ENCODE data around the gene PTPRD.

Gene PTPRD

GRCh38 chr9:10112798-10113197 lies 500.0 kb downstream of the PTPRD start:
- no peak overlapping the region for H3K9ac ChIP-seq (ENCODE audit: low read depth, low read length, poor library complexity, severe bottlenecking)
- no peaks in the 10 kb centered on the region for H3K27me3 ChIP-seq (ENCODE audit: insufficient read depth, low read length, poor library complexity, severe bottlenecking)
- H3K9me2 ChIP-seq (replicated peaks; ENCODE audit: low read depth, low read length), result no peaks in the 10 kb centered on the region
- H3K36me3 ChIP-seq (ENCODE audit: insufficient read depth, low read length), result no peaks in the 10 kb centered on the region
- H4K20me1 ChIP-seq (ENCODE audit: insufficient read depth, low read length, poor library complexity, severe bottlenecking), result no peaks in the 10 kb centered on the region
- TF ChIP-seq EZH2phosphoT487 (IDR thresholded peaks at IDR 0.05; ENCODE audit: borderline replicate concordance) (no peak), CTCF (conservative IDR thresholded peaks at IDR 0.05; ENCODE audit: low read length) (no peak)
- no peak overlapping the region for H3K4me2 ChIP-seq (ENCODE audit: low read depth, low read length, poor library complexity, severe bottlenecking)
- no peak overlapping the region for H3K4me3 ChIP-seq (ENCODE audit: low read length, poor library complexity, severe bottlenecking)
- H3K4me1 ChIP-seq (ENCODE audit: insufficient read depth, low read length, poor library complexity, severe bottlenecking), result no peaks in the 10 kb centered on the region
- H3F3A ChIP-seq (ENCODE audit: low read depth), result no peaks in the 10 kb centered on the region
- H3K9me3 ChIP-seq (ENCODE audit: insufficient read depth, low read depth, low read length), result no peaks in the 10 kb centered on the region
- no peak overlapping the region for H2AFZ ChIP-seq (ENCODE audit: low read length)
- H3K79me2 ChIP-seq (ENCODE audit: insufficient read depth, low read length), result no peaks in the 10 kb centered on the region

- no peak overlapping the region for H3K4me3 ChIP-seq (ENCODE audit: low read length, poor library complexity, severe bottlenecking)
- H3K79me2 ChIP-seq (ENCODE audit: insufficient read depth, low read length), result no peaks in the 10 kb centered on the region
- no peak overlapping the region for H2AFZ ChIP-seq (ENCODE audit: low read length)
- H3K4me2 ChIP-seq (ENCODE audit: low read depth, low read length, poor library complexity, severe bottlenecking), result no peak overlapping the region
- H3K27me3 ChIP-seq (ENCODE audit: insufficient read depth, low read length, poor library complexity, severe bottlenecking), result no peaks in the 10 kb centered on the region
- no peaks in the 10 kb centered on the region for H3F3A ChIP-seq (ENCODE audit: low read depth)
- H3K36me3 ChIP-seq (ENCODE audit: insufficient read depth, low read length), result no peaks in the 10 kb centered on the region
- no peaks in the 10 kb centered on the region for H3K9me3 ChIP-seq (ENCODE audit: insufficient read depth, low read depth, low read length)
- no peaks in the 10 kb centered on the region for H3K9me2 ChIP-seq (replicated peaks; ENCODE audit: low read depth, low read length)
- no peaks in the 10 kb centered on the region for H4K20me1 ChIP-seq (ENCODE audit: insufficient read depth, low read length, poor library complexity, severe bottlenecking)
- TF ChIP-seq EZH2phosphoT487 (IDR thresholded peaks at IDR 0.05; ENCODE audit: borderline replicate concordance), result no peak
- no peak for TF ChIP-seq CTCF (conservative IDR thresholded peaks at IDR 0.05; ENCODE audit: low read length)
- H3K9ac ChIP-seq (ENCODE audit: low read depth, low read length, poor library complexity, severe bottlenecking), result no peak overlapping the region
- no peaks in the 10 kb centered on the region for H3K4me1 ChIP-seq (ENCODE audit: insufficient read depth, low read length, poor library complexity, severe bottlenecking)
Observed at GRCh38 chr9:10112070-10112469, 500.7 kb downstream of the PTPRD start.

- H3F3A ChIP-seq (ENCODE audit: low read depth), result no peaks in the 10 kb centered on the region
- H2AFZ ChIP-seq (ENCODE audit: low read length), result no peak overlapping the region
- no peaks in the 10 kb centered on the region for H3K36me3 ChIP-seq (ENCODE audit: insufficient read depth, low read length)
- no peak for TF ChIP-seq CTCF (conservative IDR thresholded peaks at IDR 0.05; ENCODE audit: low read length)
- TF ChIP-seq EZH2phosphoT487 (IDR thresholded peaks at IDR 0.05; ENCODE audit: borderline replicate concordance), result no peak
- no peak overlapping the region for H3K4me3 ChIP-seq (ENCODE audit: low read length, poor library complexity, severe bottlenecking)
- no peaks in the 10 kb centered on the region for H3K27me3 ChIP-seq (ENCODE audit: insufficient read depth, low read length, poor library complexity, severe bottlenecking)
- H4K20me1 ChIP-seq (ENCODE audit: insufficient read depth, low read length, poor library complexity, severe bottlenecking), result no peaks in the 10 kb centered on the region
- no peak overlapping the region for H3K9ac ChIP-seq (ENCODE audit: low read depth, low read length, poor library complexity, severe bottlenecking)
- no peaks in the 10 kb centered on the region for H3K9me2 ChIP-seq (replicated peaks; ENCODE audit: low read depth, low read length)
- H3K4me2 ChIP-seq (ENCODE audit: low read depth, low read length, poor library complexity, severe bottlenecking), result no peak overlapping the region
- no peaks in the 10 kb centered on the region for H3K4me1 ChIP-seq (ENCODE audit: insufficient read depth, low read length, poor library complexity, severe bottlenecking)
- H3K9me3 ChIP-seq (ENCODE audit: insufficient read depth, low read depth, low read length), result no peaks in the 10 kb centered on the region
- no peaks in the 10 kb centered on the region for H3K79me2 ChIP-seq (ENCODE audit: insufficient read depth, low read length)
Observed at GRCh38 chr9:10108815-10109214, 504.0 kb downstream of the PTPRD start.

Measured in Loucy (cell line).